ENCODE results near the gene PNRC2.
A peak's percentile ranks its signal among the peaks of the same experiment; 100 is the strongest.

PNRC2 gene

GRCh38 chr1:23959461-23960290 is at the start of gene PNRC2:
TSS of gene PNRC2 (plus strand) at chr1:23959828. CDS start at chr1:23961458, 1,630 bp downstream.
- DNase-seq (ENCODE audit: low read depth), result peak; percentile 93

GRCh38 chr1:23910144-23910543 is 49.5 kb upstream of the PNRC2 start:
- DNase-seq (ENCODE audit: low read depth), result no peak

- no peak for DNase-seq (ENCODE audit: low read depth)
Measured at GRCh38 chr1:23910553-23911246, 48.9 kb upstream of the PNRC2 start.

- no peak for DNase-seq (ENCODE audit: low read depth)
Measured at GRCh38 chr1:23911921-23912320, 47.7 kb upstream of the PNRC2 start.

- no peak for DNase-seq (ENCODE audit: low read depth)
Measured at GRCh38 chr1:23913212-23913880, 46.3 kb upstream of the PNRC2 start, which contains the start of gene CNR2. TSS of gene CNR2 (minus strand) at chr1:23913362. CDS start at chr1:23875617, 37,745 bp downstream.

GRCh38 chr1:23914921-23915320 is 44.7 kb upstream of the PNRC2 start:
- no peak for DNase-seq (ENCODE audit: low read depth)

- no peak for DNase-seq (ENCODE audit: low read depth)
Measured at GRCh38 chr1:23915466-23915865, 44.2 kb upstream of the PNRC2 start.

GRCh38 chr1:23916209-23917131 is 43.2 kb upstream of the PNRC2 start:
- peak; percentile 25 for DNase-seq (ENCODE audit: low read depth)

GRCh38 chr1:23922321-23922943 is 37.2 kb upstream of the PNRC2 start:
- DNase-seq (ENCODE audit: low read depth), result no peak

- DNase-seq (ENCODE audit: low read depth), result no peak
Measured at GRCh38 chr1:23923592-23924499, 35.8 kb upstream of the PNRC2 start.

- no peak for DNase-seq (ENCODE audit: low read depth)
Measured at GRCh38 chr1:23924601-23925000, 35.0 kb upstream of the PNRC2 start.

GRCh38 chr1:23925279-23925678 is 34.3 kb upstream of the PNRC2 start:
- no peak for DNase-seq (ENCODE audit: low read depth)

- no peak for DNase-seq (ENCODE audit: low read depth)
Measured at GRCh38 chr1:23927097-23927496, 32.5 kb upstream of the PNRC2 start.

GRCh38 chr1:23928789-23929188 is 30.8 kb upstream of the PNRC2 start:
- DNase-seq (ENCODE audit: low read depth), result no peak

- DNase-seq (ENCODE audit: low read depth), result no peak
Measured at GRCh38 chr1:23930270-23930669, 29.4 kb upstream of the PNRC2 start.

GRCh38 chr1:23930861-23931490 is 28.7 kb upstream of the PNRC2 start:
- no peak for DNase-seq (ENCODE audit: low read depth)

GRCh38 chr1:23931491-23931880 is 28.1 kb upstream of the PNRC2 start:
- DNase-seq (ENCODE audit: low read depth), result no peak

- no peak for DNase-seq (ENCODE audit: low read depth)
Measured at GRCh38 chr1:23936481-23937176, 23.0 kb upstream of the PNRC2 start.

- no peak for DNase-seq (ENCODE audit: low read depth)
Measured at GRCh38 chr1:23947366-23947765, 12.3 kb upstream of the PNRC2 start.
